PC-9 (cell line): Measurements from ENCODE around the gene LSM7. TPM values are rescaled to one million over a fixed set of nuclear protein-coding genes. Genes with fewer than 3 reads are reported as not detected.

ENCODE experiments used
- BruUV-seq: library from RNA; stranded (reverse); fragments of 400-500 nt; replicated peaks from 2 replicates; lab custom pipeline; 2021; lab: Mats Ljungman, UMichigan
- CTCF ChIA-PET: fragments of 300-600 bp; sonication (Branson Sonifier 250); formaldehyde crosslinking; loops from one replicate; lab custom pipeline; 2022; ENCODE audit warnings: antibody characterized with exemption; lab: Charles Lee
- POLR2A ChIA-PET: fragments of 300-600 bp; sonication (Branson Sonifier 250); formaldehyde crosslinking; loops from one replicate; lab custom pipeline; 2022; ENCODE audit warnings: antibody characterized with exemption; ENCODE audit not compliant: unreplicated experiment; lab: Charles Lee
- DNase-seq, 2 experiments: peaks; one replicate each; pipeline versions ENCODE4 v3.0.0 to v3.0.0-alpha.2; 2015 to 2022; ENCODE audit warnings: mixed read lengths in 1 of 2
- H2AFZ ChIP-seq: fragments of 200-600 bp; sonication (generic); 2 replicates; pipeline ENCODE4 v1.8.1; 2017; ENCODE audit warnings: antibody characterized with exemption
- H3F3A ChIP-seq: fragments of 200-600 bp; sonication (generic); 2 replicates; pipeline ENCODE4 v1.8.1; 2017; ENCODE audit warnings: antibody characterized with exemption, mild to moderate bottlenecking, low read depth; ENCODE audit not compliant: insufficient read depth
- H3K27ac ChIP-seq: fragments of 200-600 bp; sonication (generic); 2 replicates; pipeline ENCODE4 v1.6.1; 2016; ENCODE audit warnings: mixed run types
- H3K27me3 ChIP-seq: fragments of 200-600 bp; sonication (generic); 2 replicates; pipeline ENCODE4 v1.6.1; 2016; ENCODE audit warnings: low read depth, mixed run types; ENCODE audit not compliant: insufficient read depth
- H3K36me3 ChIP-seq: fragments of 200-600 bp; sonication (generic); 2 replicates; pipeline ENCODE4 v1.6.1; 2016; ENCODE audit warnings: low read depth, mixed run types
- H3K4me1 ChIP-seq: fragments of 200-600 bp; sonication (generic); replicated peaks from 2 replicates; pipeline ENCODE4 v1.6.1; 2016; ENCODE audit warnings: mixed run types; ENCODE audit not compliant: insufficient read depth
- H3K4me2 ChIP-seq: fragments of 200-600 bp; sonication (generic); 2 replicates; pipeline ENCODE4 v1.6.1; 2017; ENCODE audit warnings: mixed run types
- H3K4me3 ChIP-seq: fragments of 200-600 bp; sonication (generic); 2 replicates; pipeline ENCODE4 v1.6.1; 2016; ENCODE audit warnings: mixed run types
- H3K79me2 ChIP-seq: fragments of 200-600 bp; sonication (generic); 2 replicates; pipeline ENCODE4 v1.6.1; 2017; ENCODE audit warnings: low read depth, mixed run types
- H3K9me2 ChIP-seq: fragments of 200-600 bp; sonication (generic); 2 replicates; pipeline ENCODE4 v1.8.1; 2017; ENCODE audit warnings: mild to moderate bottlenecking; ENCODE audit not compliant: insufficient read depth
- H3K9me3 ChIP-seq: fragments of 200-600 bp; sonication (generic); 2 replicates; pipeline ENCODE4 v1.8.1; 2016; ENCODE audit warnings: low read depth; ENCODE audit not compliant: insufficient read depth
- H4K20me1 ChIP-seq: fragments of 200-600 bp; sonication (generic); 2 replicates; pipeline ENCODE4 v1.8.1; 2017; ENCODE audit not compliant: insufficient read depth
- EZH2 ChIP-seq: fragments of 200-600 bp; sonication (generic); IDR thresholded peaks from 2 replicates; pipeline ENCODE4 v1.8.0; 2017; ENCODE audit warnings: antibody characterized with exemption, low read depth
- intact Hi-C: fragments of 100-400 bp; cut with micrococcal nuclease; formaldehyde crosslinking; loops from one replicate; pipeline ENCODE4 v1.10.0; 2022; ENCODE audit not compliant: unreplicated experiment
- total RNA-seq: library from RNA; stranded (reverse); gene quantifications from 2 replicates; pipeline ENCODE4 v1.2.3, GENCODE V29; 2021
- TF ChIP-seq, protein P1 (sequence below): fragments of 200-600 bp; sonication (generic); conservative IDR thresholded peaks from 2 replicates; pipeline ENCODE4 v1.6.1; 2017; ENCODE audit warnings: mixed run types, antibody characterized with exemption, mild to moderate bottlenecking, moderate library complexity

The LSM7 gene
- total RNA-seq, 1 experiment from 2014 or later = 80.2 TPM

DNA sequence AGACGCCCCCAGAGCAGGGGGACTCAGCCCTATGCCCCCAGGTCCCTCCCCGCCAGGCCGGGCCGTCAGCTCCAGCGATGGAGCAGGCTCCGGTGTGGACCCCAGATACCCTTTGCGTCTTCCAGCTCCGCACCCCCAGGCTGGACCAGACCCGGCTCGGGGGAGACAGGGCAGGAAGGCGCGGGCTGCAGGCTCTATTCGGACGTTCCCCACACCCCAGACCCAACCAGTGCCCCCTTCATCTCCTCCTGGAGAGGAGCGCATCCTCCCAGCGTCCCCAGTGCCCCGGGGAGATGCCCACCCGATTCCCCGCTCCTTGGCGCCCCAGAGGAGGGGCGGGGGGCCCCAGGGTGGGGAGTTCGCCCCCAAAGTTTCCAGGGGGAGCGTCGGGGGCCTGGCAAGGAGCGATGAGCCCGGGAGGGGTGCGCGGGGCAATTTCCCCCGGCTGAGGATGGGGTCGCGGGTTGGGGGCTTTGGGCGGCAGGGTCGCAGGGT, 20.8 kb downstream of the LSM7 start:
- H3K79me2 ChIP-seq = no peaks in the 10 kb centered on the region
- POLR2A ChIA-PET = no interaction called here
- no peaks in the 10 kb centered on the region for H3F3A ChIP-seq
- H2AFZ ChIP-seq = no peak overlapping the region
- no TSS peak for BruUV-seq
- TF ChIP-seq, protein P1, sequence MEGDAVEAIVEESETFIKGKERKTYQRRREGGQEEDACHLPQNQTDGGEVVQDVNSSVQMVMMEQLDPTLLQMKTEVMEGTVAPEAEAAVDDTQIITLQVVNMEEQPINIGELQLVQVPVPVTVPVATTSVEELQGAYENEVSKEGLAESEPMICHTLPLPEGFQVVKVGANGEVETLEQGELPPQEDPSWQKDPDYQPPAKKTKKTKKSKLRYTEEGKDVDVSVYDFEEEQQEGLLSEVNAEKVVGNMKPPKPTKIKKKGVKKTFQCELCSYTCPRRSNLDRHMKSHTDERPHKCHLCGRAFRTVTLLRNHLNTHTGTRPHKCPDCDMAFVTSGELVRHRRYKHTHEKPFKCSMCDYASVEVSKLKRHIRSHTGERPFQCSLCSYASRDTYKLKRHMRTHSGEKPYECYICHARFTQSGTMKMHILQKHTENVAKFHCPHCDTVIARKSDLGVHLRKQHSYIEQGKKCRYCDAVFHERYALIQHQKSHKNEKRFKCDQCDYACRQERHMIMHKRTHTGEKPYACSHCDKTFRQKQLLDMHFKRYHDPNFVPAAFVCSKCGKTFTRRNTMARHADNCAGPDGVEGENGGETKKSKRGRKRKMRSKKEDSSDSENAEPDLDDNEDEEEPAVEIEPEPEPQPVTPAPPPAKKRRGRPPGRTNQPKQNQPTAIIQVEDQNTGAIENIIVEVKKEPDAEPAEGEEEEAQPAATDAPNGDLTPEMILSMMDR = no peak
- no peak for TF ChIP-seq EZH2
- DNase-seq = no peak
- CTCF ChIA-PET = no interaction called here
- no peak overlapping the region for H3K4me2 ChIP-seq
- H3K9me2 ChIP-seq = no peaks in the 10 kb centered on the region
- H3K9me3 ChIP-seq = no peaks in the 10 kb centered on the region
- H3K4me1 ChIP-seq = no peaks in the 10 kb centered on the region
- no peak overlapping the region for H3K4me3 ChIP-seq
- no peaks in the 10 kb centered on the region for H3K36me3 ChIP-seq
- H4K20me1 ChIP-seq = no peaks in the 10 kb centered on the region
- H3K27ac ChIP-seq = no peak overlapping the region
- 0 out of 2 replicates have a peak, but pooled peaks cover 3% of the 10 kb centered on the region for H3K27me3 ChIP-seq
- intact Hi-C loops = no loop called here

DNA sequence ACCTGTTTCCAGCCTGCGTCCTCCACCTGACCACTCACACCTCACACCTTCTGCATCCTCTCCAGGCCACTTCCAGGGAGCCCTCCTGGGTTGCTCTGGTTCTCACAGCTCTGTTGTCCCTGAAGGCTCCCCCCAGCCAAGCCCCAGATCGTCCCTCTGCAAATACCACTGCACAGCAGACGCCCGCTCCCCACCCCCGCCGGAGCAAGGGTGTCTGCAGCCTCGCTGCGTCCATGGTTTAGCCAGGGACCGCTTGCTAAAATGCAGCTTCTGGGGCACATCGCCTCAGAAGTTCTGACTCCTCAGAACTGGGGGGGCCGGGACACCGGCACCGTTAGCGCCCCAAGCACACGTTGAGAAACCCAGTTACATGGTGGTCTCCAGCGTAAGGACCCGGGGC, 21.4 kb downstream of the LSM7 start:
- ChIA-PET CTCF (no interaction called here), POLR2A (no interaction called here)
- Histone ChIP-seq H3K4me3 (no peak overlapping the region), H3K9me3 (no peaks in the 10 kb centered on the region), H2AFZ (no peak overlapping the region), H3K4me1 (no peaks in the 10 kb centered on the region), H3F3A (no peaks in the 10 kb centered on the region), H3K27me3 (0 out of 2 replicates have a peak, but pooled peaks cover 3% of the 10 kb centered on the region), H3K79me2 (no peaks in the 10 kb centered on the region), H3K27ac (no peak overlapping the region), H3K36me3 (no peaks in the 10 kb centered on the region), H4K20me1 (no peaks in the 10 kb centered on the region), H3K4me2 (no peak overlapping the region), H3K9me2 (no peaks in the 10 kb centered on the region)
- BruUV-seq = no TSS peak
- TF ChIP-seq EZH2 = no peak
- TF ChIP-seq, protein P1 = no peak
- intact Hi-C loops = no loop called here
- DNase-seq = no peak

DNA sequence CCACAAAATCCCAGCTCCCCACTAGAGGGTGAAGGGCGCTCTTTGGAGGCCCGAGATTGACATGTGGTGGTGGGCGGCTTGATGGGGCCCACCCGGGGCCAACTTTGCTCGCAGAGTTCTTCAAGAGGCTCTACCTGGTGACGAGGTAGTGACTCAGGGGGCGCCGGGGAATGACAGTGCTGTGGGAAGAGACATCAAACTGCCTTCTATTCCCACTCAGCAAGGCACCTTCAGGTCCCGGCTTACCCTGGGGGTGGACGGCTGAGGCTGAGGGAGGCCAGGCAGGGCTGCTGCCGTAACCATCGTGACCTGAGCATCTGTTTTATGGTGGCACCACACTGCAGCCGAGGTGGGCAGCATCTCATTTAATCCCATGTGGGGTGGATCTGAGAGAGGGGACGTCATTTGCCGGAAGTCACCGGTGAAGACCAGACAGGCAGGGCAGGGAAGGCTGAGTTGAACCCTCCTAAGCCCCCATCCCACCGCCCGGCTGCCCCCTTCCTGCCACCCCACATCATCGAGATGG, 22.0 kb downstream of the LSM7 start:
- intact Hi-C loops = no loop called here
- no peak overlapping the region for H3K4me2 ChIP-seq
- ChIA-PET POLR2A (no interaction called here), CTCF (no interaction called here)
- no peak overlapping the region for H3K4me3 ChIP-seq
- no peaks in the 10 kb centered on the region for H3K9me2 ChIP-seq
- H3F3A ChIP-seq = no peaks in the 10 kb centered on the region
- H3K27ac ChIP-seq = no peak overlapping the region
- H3K79me2 ChIP-seq = no peaks in the 10 kb centered on the region
- no TSS peak for BruUV-seq
- H3K9me3 ChIP-seq = no peaks in the 10 kb centered on the region
- H3K27me3 ChIP-seq = 0 out of 2 replicates have a peak, but pooled peaks cover 3% of the 10 kb centered on the region
- H2AFZ ChIP-seq = no peak overlapping the region
- H4K20me1 ChIP-seq = no peaks in the 10 kb centered on the region
- H3K36me3 ChIP-seq = no peaks in the 10 kb centered on the region
- no peaks in the 10 kb centered on the region for H3K4me1 ChIP-seq
- TF ChIP-seq EZH2 = no peak
- TF ChIP-seq, protein P1 = no peak
- DNase-seq = no peak
